CD4-positive, alpha-beta T cell treated with Interleukin-12 subunit alpha and Interleukin-12 subunit beta, for 1 hour (primary cell): ENCODE data around the gene AIG1.

Experiments
- DNase-seq: peaks from one replicate; pipeline ENCODE4 v3.0.0-alpha.2; 2020

The AIG1 gene

DNA sequence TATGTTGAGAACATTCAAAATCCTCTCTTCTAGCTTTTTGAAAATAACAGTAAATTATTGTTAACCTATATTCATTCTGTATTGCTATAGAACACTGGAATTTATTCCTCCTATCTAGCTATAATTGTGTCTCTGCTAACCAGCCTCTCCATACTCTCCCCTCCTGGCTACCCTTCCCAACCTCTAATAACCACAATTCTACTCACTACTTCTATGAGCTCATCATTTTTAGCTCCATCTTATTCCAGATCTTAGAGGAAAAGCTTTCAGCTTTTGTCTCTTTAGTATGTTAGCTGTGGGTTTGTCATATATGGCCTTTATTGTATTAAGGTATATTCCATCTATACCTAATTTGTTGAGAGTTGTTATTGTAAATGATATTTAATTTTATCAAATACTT is 108.8 kb downstream of the AIG1 start:
- no peak for DNase-seq

DNA sequence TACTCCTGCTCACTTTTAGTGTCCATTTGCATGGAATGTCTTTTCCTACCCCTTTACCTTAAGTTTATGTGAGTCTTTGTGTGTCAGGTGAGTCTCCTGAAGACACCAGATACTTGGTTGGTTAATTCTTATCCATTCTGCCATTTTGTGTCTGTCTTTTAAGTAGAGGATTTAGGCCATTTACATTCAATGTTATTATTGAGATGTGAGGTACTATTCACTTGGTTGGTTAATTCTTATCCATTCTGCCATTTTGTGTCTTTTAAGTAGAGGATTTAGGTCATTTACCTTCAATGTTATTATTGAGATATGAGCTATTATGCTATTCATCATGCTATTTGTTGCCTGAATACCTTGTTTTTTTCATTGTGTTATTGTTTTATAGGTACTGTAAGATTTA is 113.8 kb downstream of the AIG1 start:
- DNase-seq = no peak

DNA sequence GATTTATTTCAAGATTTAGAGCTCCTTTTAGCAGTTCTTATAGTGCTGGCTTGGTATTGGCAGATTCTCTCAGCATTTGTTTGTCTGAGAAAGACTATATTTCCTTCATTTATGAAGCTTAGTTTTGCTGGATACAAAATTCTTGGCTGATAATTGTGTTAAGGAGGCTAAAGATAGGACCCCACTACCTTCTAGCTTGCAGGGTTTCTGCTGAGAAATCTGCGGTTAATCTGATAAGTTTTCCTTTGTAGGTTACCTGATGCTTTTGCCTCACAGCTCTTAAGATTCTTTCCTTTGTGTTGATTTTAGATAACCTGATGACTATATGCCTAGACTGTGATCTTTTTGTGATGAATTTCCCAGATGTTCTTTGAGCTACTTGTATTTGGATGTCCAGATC is 114.3 kb downstream of the AIG1 start:
- no peak for DNase-seq

DNA sequence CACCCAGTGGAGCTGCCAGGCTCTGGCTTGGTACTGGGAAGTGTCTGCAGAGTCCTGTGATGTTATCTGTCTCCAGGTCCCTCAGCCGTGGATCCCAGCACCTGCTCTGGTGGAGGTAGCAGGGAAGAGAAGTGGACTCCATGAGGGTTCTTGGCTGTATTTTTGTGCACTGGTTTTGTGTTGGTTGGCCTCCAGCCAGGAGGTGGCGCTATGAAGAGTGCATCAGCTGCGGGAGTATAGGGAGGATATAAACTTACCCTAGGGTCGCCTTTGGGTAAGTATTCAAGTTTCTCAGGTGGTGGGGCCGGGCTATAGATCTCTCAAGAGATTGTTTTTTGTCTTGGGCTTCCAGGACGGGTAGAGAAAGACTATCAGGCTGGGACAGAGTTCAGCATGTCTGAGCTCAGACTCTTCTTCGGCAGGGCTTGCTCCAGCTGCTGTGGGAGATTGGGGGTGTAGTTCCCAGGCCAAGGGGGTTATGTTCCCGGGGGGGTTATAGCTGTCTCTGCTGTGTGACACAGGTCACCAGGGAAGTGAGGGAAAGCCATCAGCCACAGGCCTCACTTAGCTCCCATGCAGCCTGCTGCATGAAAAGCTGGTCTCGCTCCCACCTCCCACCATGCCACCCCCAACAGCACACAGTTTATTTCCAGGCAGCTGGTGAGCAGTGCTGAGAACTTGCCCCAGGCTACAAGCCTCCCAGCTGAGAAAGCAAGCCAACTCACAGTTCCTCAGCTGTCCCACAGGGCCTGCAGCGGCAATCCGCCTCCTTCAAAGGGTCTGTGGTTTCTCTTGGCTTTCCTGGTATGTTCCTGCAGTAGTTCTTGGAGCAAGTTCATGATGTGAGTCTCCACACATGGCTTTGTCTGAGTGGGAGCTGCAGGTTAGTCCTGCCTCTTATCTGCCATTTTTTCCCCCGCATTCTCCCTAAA is 115.7 kb downstream of the AIG1 start:
- DNase-seq = no peak

DNA sequence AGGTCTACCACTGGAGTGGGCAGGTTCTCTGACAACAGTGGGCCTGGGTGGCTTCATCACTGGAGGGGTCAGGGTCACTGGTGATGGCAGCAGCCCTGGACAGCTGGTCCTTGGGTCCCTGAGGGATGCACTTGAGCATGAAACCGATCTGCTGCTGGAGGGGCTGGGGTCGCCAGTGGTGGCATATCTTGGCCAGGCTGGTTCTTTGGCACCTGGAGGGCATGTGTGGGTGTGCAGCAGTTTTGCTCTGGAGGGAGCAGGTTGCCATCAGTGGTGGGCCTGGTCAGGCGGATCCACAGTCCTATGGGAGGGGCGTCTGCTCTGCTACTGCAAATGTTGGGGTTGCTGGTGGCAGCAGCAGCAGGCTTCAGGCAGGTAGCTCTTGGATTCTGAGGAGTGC is 117.0 kb downstream of the AIG1 start:
- no peak for DNase-seq

DNA sequence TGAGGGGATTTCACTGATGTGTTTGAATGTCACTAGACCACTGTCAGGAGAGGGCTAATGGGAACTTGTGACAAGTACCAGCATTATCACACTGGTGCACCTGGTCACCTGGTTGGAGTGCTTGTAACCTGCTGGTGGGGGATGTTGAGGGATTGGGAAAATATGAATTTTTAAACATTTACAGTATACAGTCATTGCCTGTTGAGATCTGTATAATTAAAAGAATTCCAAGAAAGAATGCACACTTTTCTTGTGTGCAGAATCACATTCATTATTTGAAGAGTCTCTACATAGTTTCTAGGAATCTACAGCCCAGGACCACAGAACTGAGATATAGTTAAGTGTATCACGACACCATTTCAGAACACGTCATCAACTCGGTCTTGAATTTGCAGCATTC is 118.4 kb downstream of the AIG1 start:
- DNase-seq = no peak

DNA sequence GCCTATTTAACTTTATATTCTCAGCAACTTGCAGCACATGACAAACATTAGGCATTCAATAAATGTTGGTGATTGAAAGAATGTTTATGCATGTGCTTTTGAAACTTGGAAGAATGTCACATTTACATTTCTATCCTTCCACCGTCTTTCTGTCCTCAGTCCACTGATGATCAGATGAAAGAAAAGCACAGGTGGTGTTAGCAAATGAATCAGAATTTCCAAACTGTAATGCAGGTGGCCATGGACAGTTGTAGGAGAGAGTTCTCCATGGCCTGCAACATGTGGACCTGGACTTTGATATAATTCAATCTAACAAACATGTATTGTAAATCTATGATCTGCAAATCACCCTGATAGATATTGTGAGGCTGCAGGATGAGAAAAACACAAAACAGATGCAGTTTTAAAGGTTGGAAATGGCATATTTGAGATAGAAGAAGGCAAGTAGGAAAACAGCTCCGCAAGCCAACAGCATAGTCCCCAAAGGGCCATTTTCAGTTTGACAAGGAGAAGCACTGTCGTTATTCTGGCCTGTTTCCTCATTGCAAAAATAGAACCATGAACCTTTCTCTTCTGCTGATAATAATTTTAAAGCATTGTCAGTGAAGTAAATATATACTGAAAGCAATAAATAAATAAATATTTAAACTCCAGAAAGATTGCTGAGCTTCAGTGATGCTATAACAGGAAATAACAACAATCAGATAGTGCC is 119.4 kb downstream of the AIG1 start:
- DNase-seq = no peak

DNA sequence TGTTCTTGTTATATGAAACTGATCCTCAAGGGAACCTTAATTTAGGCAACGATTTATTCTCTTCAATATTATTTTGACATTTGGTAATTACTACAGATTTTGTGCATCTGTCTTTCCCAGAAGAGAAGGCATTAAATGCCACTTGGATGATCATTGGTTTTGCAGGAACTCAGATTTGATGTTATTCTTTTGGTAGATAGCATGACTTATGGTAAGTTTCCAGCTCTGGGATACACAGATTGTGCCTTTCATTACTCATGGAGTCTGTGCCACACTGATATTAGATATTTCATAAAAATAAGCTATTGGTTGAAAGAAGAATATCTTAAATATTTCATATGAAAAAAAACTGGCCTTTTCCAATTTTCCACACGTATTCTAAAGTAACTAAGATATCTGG is 120.1 kb downstream of the AIG1 start:
- no peak for DNase-seq

DNA sequence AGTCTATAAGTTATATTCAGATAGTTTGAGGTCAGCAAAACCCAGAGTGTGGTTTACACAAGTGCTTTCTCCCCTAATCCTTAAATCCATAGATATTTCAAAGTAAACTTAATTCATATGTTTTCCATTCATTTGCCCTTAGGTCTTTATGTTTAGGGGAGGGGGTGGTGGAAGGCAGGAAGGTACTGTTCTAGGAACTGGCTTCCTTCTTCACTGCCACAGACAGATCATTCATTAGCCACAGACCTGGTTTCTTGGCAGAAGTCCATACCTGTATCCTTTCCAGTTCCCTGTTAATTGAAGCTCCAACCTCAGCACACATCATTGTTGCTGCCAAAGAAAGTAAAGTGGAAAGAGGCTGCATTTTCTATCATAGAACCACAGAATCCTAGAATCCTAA is 123.0 kb downstream of the AIG1 start:
- DNase-seq = no peak

DNA sequence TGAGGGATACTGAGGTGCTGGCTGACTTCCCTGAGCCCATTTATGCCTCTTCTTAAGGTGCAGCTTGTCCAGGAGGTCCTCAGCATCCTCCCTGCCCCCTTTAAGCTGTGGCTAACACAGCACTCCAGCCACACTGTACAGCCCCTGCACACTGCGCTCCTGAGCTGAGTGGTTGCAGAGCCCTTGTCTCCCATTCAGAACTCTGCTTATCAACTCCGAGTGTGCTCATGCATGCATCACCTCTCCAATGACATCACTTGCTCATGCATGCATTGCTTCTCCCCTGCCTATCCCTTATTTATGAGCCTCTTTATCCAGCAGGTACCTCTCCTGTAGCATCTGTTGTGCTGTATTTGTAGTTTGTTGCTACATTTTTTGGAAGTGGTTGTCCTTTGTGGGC is 124.6 kb downstream of the AIG1 start:
- DNase-seq = no peak

DNA sequence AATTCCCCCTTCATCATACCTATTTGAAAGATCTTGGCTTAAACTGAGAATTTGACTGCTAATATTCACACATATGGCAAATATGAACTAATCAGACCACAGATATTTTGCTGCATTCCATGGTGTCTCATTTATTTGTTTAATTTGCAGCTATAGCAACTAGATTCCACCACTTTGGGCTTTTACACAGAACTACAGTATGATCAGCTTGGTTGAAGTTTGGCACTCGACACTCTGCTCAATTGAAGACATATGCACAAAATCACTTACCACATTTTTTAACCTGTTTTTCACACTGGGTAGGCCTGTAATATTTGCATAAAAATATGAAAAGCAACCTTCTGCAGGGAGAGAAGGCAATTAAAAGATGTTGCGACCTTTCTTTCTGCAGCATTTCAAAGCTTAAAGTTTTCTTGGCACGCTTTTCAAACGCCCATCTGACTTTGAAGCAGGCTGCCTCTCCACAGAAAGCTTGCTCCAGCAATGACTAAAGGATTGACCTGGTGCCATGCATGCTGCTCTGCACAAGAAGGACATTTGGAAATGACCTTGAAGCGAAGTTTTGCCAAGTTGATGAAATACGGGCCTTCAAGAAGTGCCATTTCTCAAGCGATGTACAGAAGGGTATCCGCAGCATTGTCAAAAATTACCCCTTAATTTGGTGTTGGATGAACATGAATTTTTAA is 126.7 kb downstream of the AIG1 start:
- no peak for DNase-seq

DNA sequence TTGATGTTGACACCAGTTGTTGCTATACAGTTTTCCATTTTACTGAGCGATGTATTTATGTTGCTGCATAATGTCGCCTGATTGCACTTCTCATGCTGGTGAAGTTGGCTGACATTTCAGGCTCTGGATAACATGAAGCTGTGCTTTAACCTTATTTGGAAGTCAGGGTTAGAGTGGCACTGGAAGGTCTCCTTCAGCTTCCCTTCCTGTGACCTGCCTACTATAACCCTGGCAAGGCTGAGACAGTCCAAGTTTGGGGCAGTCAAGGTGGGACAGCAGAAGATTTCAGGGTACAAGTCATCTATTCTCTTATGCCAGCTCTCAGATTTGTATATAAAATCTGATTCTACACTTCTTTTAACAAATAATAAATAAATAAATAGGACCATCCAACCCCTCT is 127.6 kb downstream of the AIG1 start:
- DNase-seq = no peak

DNA sequence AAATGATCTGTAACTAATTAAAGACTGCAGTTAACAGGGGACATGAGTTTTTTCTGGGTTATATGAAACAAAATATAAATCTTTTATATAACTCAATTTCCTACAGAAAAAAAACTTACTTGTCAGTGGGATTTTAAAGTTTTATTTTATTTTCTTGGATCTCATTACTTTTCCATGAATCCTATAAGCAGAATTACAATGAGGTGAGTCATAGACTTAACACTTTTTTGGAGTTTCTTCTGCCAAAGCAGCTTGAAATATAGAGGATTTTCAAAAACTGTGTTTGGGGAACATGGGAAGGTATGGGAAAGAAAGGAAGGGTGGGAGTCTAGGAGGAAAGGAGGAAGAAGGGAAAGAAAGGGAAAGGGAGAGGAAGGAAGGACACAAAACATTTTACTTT is 130.7 kb downstream of the AIG1 start:
- no peak for DNase-seq

DNA sequence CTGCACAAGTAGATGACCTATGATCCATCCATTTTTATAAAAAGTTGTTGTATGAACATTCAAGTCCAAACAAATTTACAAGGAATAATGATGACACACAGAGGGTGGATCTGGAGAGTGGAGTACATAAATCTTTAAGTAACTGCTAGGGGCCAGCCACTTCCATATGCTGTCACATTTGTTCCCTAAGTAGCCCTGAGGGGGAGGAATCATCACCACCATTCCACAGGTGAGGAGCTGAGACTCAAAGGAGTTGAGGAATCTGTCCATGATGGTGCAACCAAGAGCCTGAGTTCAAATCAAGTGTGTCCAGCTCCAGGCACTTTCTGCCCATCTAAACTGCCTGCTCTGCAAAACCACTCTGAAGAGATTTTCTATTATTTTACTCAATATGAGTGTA is 132.1 kb downstream of the AIG1 start:
- no peak for DNase-seq

DNA sequence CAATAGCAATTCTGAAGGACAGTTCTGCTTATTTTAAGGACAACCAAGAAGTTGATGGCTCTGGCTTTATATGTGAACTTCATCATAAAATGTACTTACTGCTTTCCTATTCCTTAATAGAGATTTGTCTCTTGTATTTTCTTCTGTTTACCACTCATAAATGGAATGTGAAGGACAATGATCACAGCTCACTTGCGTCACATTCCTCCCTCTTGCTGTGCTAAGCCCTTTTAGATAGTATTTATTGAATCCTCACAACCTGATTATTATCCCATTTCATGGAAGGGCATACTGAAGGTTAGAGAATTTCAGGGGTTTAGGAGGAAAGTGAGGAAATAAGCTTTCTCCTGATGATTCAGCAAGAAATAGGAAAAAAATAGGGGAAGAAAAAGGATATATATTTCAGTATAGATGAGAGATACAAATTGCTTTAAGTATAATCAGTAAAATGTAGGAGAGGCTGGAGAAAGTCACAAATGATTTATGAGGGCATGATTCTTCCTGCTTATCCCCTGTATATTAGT is 132.9 kb downstream of the AIG1 start:
- DNase-seq = no peak

DNA sequence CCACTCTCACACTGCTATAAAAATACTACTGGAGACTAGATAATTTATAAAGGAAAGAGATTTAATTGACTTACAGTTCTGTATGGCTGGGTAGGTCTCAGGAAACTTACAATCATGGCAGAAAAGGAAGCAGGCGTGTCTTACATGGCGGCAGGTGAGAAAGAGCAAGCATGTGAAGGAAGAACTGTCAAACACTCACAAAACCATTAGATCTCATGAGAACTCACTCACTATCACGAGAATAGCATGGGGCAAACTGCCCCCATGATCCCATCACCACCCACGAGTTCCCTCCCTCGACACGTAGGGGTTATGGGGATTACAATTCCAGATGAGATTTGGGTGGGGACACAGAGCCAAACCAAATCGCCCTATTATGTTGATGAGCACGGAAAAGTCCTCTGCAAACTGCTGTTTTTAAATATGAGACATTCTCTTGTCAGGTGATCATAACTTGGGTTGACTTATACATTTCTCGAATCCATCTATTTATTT is 133.5 kb downstream of the AIG1 start:
- DNase-seq = no peak

DNA sequence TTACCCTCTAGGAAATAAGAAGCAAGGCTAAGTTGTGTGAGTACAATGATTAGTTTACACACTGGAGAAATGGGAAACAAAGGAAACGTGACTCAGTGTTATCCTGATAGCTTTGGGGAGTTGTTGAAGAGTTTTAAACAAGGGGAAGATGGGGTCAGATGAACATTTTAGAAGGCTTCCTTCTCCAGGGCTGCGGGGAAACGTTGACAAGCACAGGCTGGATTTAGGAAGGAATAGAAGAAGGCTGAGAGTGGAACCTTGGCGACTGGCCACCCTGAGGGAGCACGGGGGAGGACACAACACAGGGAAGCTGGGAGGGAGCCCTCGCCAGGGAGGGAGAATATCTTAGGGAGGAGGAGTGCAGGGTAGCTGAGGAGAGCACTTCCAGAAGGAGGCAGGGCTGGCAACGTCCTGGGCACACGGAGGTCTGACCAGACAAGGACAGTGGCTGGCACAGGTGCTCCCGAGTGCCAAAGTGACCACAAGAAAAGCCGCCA is 134.7 kb downstream of the AIG1 start:
- no peak for DNase-seq

DNA sequence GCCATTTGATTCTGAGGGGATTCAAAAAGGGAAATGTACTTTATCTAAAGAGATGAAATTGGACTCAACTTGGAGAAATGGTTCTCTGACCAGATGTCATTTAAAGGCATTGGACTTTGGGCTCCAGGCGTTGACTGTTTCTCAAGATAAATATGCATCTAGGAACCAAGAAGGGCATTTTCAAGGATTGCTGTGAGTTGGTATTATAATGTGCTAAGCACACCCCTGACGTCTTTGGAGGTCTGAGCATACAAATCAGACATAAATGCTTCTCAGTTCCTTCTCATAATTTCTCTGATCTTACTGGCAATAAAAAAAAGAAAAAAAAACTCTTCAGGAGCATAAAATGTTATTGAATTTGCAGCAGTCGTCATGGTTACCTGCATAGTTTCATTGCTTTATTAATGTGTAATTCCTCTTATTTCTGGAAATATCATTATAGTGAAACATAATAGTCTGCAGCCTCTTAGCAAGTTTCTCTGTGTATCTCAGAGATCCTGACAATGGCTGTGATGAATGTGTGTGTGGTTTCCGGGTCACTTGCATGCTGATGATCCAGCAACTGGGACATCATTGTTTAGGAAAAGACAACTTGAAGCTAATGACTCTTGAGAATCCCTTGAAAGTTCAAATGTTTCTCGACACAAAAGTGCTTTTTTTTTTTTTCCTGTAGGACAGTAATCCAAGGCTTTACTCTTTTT is 136.0 kb downstream of the AIG1 start:
- DNase-seq = no peak

DNA sequence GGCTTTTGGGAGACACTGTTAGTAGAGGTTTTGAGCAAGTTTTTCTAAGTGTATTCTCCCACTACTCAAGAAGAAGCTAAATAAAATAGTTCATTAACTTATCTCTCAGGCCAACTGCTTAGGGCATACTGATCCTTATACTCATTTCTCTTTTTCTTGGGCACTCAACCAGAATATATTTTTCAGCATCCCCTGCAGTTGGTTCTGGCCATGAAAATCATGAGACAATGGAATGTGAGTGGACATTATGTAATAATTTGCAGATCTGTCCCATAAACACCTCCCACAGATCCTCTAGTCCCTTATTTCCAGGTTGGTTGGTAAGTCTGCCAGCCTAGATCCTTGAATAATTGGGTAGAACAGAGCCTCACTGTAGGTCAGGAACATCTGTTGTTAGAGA is 136.7 kb downstream of the AIG1 start:
- DNase-seq = no peak

DNA sequence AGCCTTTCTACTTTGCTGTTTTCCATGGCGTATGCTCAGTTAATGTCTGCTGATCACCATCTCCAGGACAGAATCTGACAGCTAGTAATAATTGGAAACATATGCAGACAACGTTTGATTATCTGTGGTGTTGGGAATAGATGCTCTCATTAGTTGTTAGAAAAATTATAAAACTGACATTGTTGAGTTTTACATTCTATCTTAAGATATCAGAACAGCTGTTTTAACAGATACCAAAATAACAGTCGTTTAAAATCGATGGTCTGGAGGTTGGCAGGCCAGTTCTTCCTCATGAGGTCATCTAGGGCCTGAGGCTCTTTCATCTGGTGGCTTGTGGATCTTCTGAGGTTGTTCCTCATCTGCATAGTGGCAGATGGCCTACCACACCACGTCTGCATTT is 137.6 kb downstream of the AIG1 start:
- no peak for DNase-seq

DNA sequence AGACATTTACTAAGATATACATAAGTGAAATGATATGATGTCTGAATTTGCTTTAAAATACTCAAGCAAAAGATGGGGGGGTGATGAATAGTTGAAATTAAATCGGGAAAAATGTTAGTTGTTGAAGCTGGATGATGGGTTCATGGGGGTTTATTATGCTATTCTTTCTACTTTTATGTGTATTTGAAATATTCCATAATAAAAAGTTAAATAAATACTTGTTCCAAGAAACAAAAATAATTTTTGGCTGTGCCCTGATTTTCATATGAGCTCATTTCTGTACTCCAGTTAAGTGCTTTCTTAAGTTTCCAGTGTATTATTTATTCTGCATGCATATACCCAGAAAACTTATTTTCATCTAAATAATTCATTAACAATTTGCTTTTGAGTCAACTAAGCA is 138.6 kb downstream of the AIG1 start:
- DNase-seq = no peak

DNA sequence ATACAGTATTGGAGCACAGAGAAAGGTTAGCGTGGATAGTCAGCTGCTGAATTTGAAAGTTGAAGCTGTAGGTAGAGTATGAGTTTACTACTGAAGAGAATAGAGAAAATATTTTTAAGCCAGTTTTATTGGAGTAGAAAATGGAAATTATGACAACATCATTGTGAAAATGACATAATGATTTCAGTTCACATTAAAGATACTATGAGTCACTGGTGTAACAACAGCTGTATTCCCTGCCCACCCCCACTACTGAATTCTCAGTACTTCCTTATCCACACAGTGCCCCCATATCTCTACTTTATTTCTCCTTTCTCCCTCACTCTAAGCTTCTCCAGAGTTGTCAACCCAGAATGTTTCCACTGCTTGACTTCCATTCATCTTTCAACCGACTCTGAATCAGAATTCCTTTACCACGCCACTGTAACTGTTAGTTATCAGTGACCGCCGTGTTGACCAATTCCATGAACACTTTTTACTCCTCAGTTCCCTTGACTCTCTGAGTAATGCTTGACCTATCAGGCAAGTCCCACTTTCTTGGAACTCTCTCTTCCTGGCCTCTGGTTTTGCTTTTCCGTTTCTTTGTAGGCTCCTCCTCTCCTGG is 139.6 kb downstream of the AIG1 start:
- DNase-seq = no peak
